Keratinocyte (primary cell): Measurements from ENCODE around the gene GIT1. TPM values are rescaled to one million over a fixed set of nuclear protein-coding genes. Genes with fewer than 3 reads are reported as not detected.
A peak's percentile ranks its signal among the peaks of the same experiment; 100 is the strongest.

Experiments
- DNase-seq: peaks from one replicate; pipeline ENCODE4 v3.0.0-alpha.2; 2011; ENCODE audit warnings: low read depth, missing footprints, low spot score
- FAIRE-seq: peaks from 2 replicates; lab custom pipeline; 2011; peaks lifted over from hg19 to GRCh38; lab: Jason Lieb, UNC
- H2AFZ ChIP-seq: 2 replicates; pipeline ENCODE4 v1.6.0; 2012; ENCODE audit warnings: low read length, control low read depth, inconsistent platforms; ENCODE audit not compliant: control insufficient read depth
- H3K27ac ChIP-seq: 2 replicates; pipeline ENCODE4 v1.5.1; 2011; ENCODE audit warnings: low read length; ENCODE audit not compliant: control insufficient read depth, insufficient read depth
- H3K27me3 ChIP-seq: 3 replicates; pipeline ENCODE4 v1.6.0; 2011; ENCODE audit warnings: low read length; ENCODE audit not compliant: control insufficient read depth, insufficient read depth; ENCODE audit errors: extremely low read depth
- H3K36me3 ChIP-seq, 2 experiments: 2 replicates in 1 of 2; 3 replicates in 1 of 2; pipeline ENCODE4 v1.5.1; 2011; ENCODE audit warnings: low read length in 2 of 2, mild to moderate bottlenecking in 1 of 2; ENCODE audit not compliant: control insufficient read depth in 2 of 2, insufficient read depth in 2 of 2; ENCODE audit errors: extremely low read depth in 1 of 2
- H3K4me1 ChIP-seq: 3 replicates; pipeline ENCODE4 v1.5.1; 2011; ENCODE audit warnings: low read length; ENCODE audit not compliant: control insufficient read depth, insufficient read depth; ENCODE audit errors: extremely low read depth
- H3K4me2 ChIP-seq: 3 replicates; pipeline ENCODE4 v1.6.0; 2011; ENCODE audit warnings: low read depth, low read length; ENCODE audit not compliant: control insufficient read depth, insufficient read depth; ENCODE audit errors: extremely low read depth
- H3K4me3 ChIP-seq, 3 experiments: fragments of 200-600 bp in 1 of 3; sonication (generic) in 1 of 3; 2 replicates in 2 of 3; 3 replicates in 1 of 3; pipeline ENCODE4 v1.5.1; 2011 to 2016; ENCODE audit warnings: low read length in 3 of 3, mild to moderate bottlenecking in 3 of 3, control low read depth in 2 of 3, inconsistent platforms in 1 of 3, low read depth in 1 of 3, mixed read lengths in 1 of 3, mixed run types in 1 of 3, moderate library complexity in 1 of 3; ENCODE audit not compliant: control insufficient read depth in 2 of 3, insufficient read depth in 2 of 3; ENCODE audit errors: extremely low read depth in 1 of 3
- H3K79me2 ChIP-seq: 2 replicates; pipeline ENCODE4 v1.6.0; 2012; ENCODE audit warnings: low read length; ENCODE audit not compliant: control insufficient read depth, insufficient read depth
- H3K9ac ChIP-seq: 3 replicates; pipeline ENCODE4 v1.6.0; 2011; ENCODE audit warnings: low read length; ENCODE audit not compliant: control insufficient read depth, insufficient read depth; ENCODE audit errors: extremely low read depth
- H3K9me1 ChIP-seq: 3 replicates; pipeline ENCODE4 v1.6.0; 2011; ENCODE audit warnings: low read length; ENCODE audit not compliant: control insufficient read depth, insufficient read depth; ENCODE audit errors: extremely low read depth
- H3K9me3 ChIP-seq: 2 replicates; pipeline ENCODE4 v1.5.1; 2012; ENCODE audit warnings: low read depth, low read length; ENCODE audit not compliant: control insufficient read depth
- H4K20me1 ChIP-seq: 3 replicates; pipeline ENCODE4 v1.6.0; 2011; ENCODE audit warnings: low read length; ENCODE audit not compliant: control insufficient read depth, insufficient read depth; ENCODE audit errors: extremely low read depth
- EZH2 ChIP-seq: IDR thresholded peaks from one replicate; pipeline ENCODE4 v1.6.1; 2012; ENCODE audit warnings: inconsistent platforms, mild to moderate bottlenecking, low read length, moderate library complexity
- dilution Hi-C: fragments of 300-500 bp; cut with MboI; formaldehyde crosslinking; loops from one replicate; pipeline ENCODE4 v1.7.0; 2020; ENCODE audit warnings: low sequenced_read_pairs; ENCODE audit not compliant: extremely low pct_ligation_motif_present
- polyA plus RNA-seq, 5 experiments: library from polyadenylated mRNA; depleted of rRNA in 3 of 5; stranded (reverse) in 3 of 5; stranded (forward) in 1 of 5; unstranded in 1 of 5; fragments of >200 nt; gene quantifications; 1 replicate in 1 of 5; 2 replicates in 3 of 5; 3 replicates in 1 of 5; pipeline versions ENCODE4 v1.2.1 to v1.2.3, GENCODE V29; 2011 to 2012; ENCODE audit warnings: missing spikeins in 2 of 5, low read depth in 1 of 5, low replicate concordance in 1 of 5
- TF ChIP-seq, protein P1 (sequence below), 3 experiments: IDR thresholded peaks in 1 of 3; conservative IDR thresholded peaks in 1 of 3; optimal IDR thresholded peaks in 1 of 3; 2 replicates in 2 of 3; 3 replicates in 1 of 3; pipeline versions ENCODE3 to v1.5.1; 2011; ENCODE audit warnings: low read length in 3 of 3, mild to moderate bottlenecking in 3 of 3, moderate library complexity in 2 of 3, control low read depth in 1 of 3, inconsistent platforms in 1 of 3; ENCODE audit not compliant: insufficient read depth in 2 of 3; ENCODE audit errors: extremely low read depth in 1 of 3

The GIT1 gene
- polyA plus RNA-seq, 1 donor (not counting 4 experiments of a cell fraction or from before 2014, with no cell fraction given) = 42.7 TPM

DNA sequence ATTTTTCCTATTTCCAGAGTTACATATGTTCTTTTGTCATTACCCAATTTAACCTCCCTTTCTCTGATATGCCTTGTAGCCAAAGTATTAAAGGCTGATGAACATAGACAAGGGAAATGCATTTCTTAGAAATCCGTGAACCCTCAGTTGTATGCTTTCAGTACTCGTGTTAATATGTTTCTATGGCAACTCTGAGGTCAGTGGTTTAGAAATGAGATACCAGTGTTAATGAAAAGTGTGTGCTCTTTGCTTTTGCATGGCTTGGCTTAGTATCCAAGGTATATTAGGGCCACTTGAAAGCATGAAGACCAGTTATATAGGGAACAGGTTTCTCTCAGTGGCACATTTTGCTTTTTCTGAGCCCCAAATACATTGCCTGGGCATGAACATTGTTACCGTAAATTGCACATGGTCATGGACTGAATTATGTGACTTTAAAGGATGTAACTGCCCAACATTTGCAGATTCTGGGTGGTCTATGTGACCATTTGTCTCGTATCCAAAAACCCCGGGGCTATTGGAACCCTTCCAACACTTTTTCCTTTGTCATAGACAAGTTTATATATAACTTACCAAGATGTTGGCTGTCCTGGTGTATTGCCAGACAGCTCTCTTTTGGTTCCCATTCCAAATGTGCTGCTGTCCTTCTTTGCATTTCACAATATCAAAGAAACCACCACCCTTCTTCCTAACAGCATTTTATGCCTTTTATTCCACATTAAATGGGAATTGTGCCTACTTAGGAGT, 40.1 kb downstream of the GIT1 start:
- Histone ChIP-seq H3K9me3 (no peaks in the 10 kb centered on the region), H3K27me3 (no peaks in the 10 kb centered on the region), H2AFZ (no peak overlapping the region), H3K4me1 (no peaks in the 10 kb centered on the region), H3K9ac (no peak overlapping the region), H4K20me1 (no peaks in the 10 kb centered on the region), H3K36me3 (peaks cover 0 to 2% of the 10 kb centered on the region in 2 experiments), H3K4me2 (no peak overlapping the region), H3K79me2 (no peaks in the 10 kb centered on the region), H3K27ac (no peak overlapping the region), H3K4me3 (no peak overlapping the region), H3K9me1 (no peaks in the 10 kb centered on the region)
- FAIRE-seq (peak; percentile 56), DNase-seq (no peak)
- dilution Hi-C loops = no loop called here
- TF ChIP-seq EZH2 = no peak
- TF ChIP-seq, protein P1, sequence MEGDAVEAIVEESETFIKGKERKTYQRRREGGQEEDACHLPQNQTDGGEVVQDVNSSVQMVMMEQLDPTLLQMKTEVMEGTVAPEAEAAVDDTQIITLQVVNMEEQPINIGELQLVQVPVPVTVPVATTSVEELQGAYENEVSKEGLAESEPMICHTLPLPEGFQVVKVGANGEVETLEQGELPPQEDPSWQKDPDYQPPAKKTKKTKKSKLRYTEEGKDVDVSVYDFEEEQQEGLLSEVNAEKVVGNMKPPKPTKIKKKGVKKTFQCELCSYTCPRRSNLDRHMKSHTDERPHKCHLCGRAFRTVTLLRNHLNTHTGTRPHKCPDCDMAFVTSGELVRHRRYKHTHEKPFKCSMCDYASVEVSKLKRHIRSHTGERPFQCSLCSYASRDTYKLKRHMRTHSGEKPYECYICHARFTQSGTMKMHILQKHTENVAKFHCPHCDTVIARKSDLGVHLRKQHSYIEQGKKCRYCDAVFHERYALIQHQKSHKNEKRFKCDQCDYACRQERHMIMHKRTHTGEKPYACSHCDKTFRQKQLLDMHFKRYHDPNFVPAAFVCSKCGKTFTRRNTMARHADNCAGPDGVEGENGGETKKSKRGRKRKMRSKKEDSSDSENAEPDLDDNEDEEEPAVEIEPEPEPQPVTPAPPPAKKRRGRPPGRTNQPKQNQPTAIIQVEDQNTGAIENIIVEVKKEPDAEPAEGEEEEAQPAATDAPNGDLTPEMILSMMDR (optimal IDR thresholded peaks at IDR 0.05 in 1 of 3, IDR thresholded peaks at IDR 0.05 in 1 of 3, conservative IDR thresholded peaks at IDR 0.05 in 1 of 3; ENCODE audit: extremely low read depth in 1 of 3, insufficient read depth in 2 of 3, low read length in 3 of 3) = no peak

GRCh38 chr17:29546830-29547229, 42.6 kb downstream of the GIT1 start:
- Histone ChIP-seq H3K27ac (no peak overlapping the region), H3K36me3 (peaks cover 6 to 18% of the 10 kb centered on the region in 2 experiments), H3K4me2 (no peak overlapping the region), H3K9me1 (no peaks in the 10 kb centered on the region), H4K20me1 (no peaks in the 10 kb centered on the region), H3K4me1 (no peaks in the 10 kb centered on the region), H2AFZ (no peak overlapping the region), H3K9ac (no peak overlapping the region), H3K9me3 (no peaks in the 10 kb centered on the region), H3K27me3 (no peaks in the 10 kb centered on the region), H3K79me2 (no peaks in the 10 kb centered on the region), H3K4me3 (no peak overlapping the region)
- TF ChIP-seq EZH2 = no peak
- TF ChIP-seq, protein P1 (optimal IDR thresholded peaks at IDR 0.05 in 1 of 3, IDR thresholded peaks at IDR 0.05 in 1 of 3, conservative IDR thresholded peaks at IDR 0.05 in 1 of 3; ENCODE audit: extremely low read depth in 1 of 3, insufficient read depth in 2 of 3, low read length in 3 of 3) = no peak
- dilution Hi-C loops = no loop called here
- FAIRE-seq (no peak), DNase-seq (no peak)
